SH-SY5Y (cell line): ENCODE results near the gene LSM6.

Experiments
- GATA2 ChIP-seq: IDR thresholded peaks from 2 replicates; pipeline ENCODE4 v1.6.1; 2011; ENCODE audit warnings: mild to moderate bottlenecking, low read depth, low read length
- GATA3 ChIP-seq: IDR thresholded peaks from 2 replicates; pipeline ENCODE4 v1.6.1; 2011; ENCODE audit warnings: low read depth, mild to moderate bottlenecking, low read length, moderate library complexity

GRCh38 chr4:146159384-146160058, 16.0 kb upstream of the LSM6 start:
- TF ChIP-seq GATA2 (no peak), GATA3 (no peak)
